Lower leg skin (tissue), 4 donors: ENCODE results near the gene ADCY10. TPM values are rescaled to one million over a fixed set of nuclear protein-coding genes. Genes with fewer than 3 reads are reported as not detected.
"Not testable (repeated sequence)": the region's sequence is repeated elsewhere in the genome, so short reads cannot be mapped to it uniquely, and the experiment has no call there.

Experiments
- DNase-seq, 2 donors: peaks; one replicate each; pipeline ENCODE4 v3.0.0-alpha.2; 2019; ENCODE audit warnings: low spot score in 2 of 2
- H3K4me3 ChIP-seq: fragments of 200-600 bp; sonication (generic); 2 replicates; pipeline ENCODE4 v1.5.1; 2017; ENCODE audit warnings: mild to moderate bottlenecking, low read depth; ENCODE audit not compliant: poor library complexity, severe bottlenecking
- CTCF ChIP-seq, 3 donors: fragments of 450-650 bp; IDR thresholded peaks; one replicate each; pipeline ENCODE4 v1.5.1; 2016; ENCODE audit warnings: antibody characterized with exemption in 3 of 3, mild to moderate bottlenecking in 3 of 3, moderate library complexity in 2 of 3
- POLR2A ChIP-seq, 2 donors: fragments of 450-650 bp; IDR thresholded peaks; one replicate each; pipeline ENCODE4 v1.6.1; 2016 to 2017; ENCODE audit warnings: antibody characterized with exemption in 2 of 2, mild to moderate bottlenecking in 1 of 2, moderate library complexity in 1 of 2
- WGBS, 2 donors: methylation state at CpG; one replicate each; pipeline ENCODE4 v1.1.5; 2018; 5-methylcytosine and 5-hydroxymethylcytosine counted together
- intact Hi-C: fragments of 100-400 bp; cut with DNase I; formaldehyde crosslinking; loops from one replicate; pipeline ENCODE4 v1.15.0; 2023; ENCODE audit warnings: low total_unique reads
- total RNA-seq, 4 donors: library from RNA; depleted of rRNA; stranded (reverse); fragments of >200 nt; gene quantifications; one replicate each; pipeline ENCODE4 v1.1.0, GENCODE V29; 2016

Gene ADCY10
- total RNA-seq, 4 donors from 2014 or later, result 0.07 to 0.10 TPM; not detected in 2

GRCh38 chr1:167841530-167841929 is 72.4 kb downstream of the ADCY10 start:
- no peak for DNase-seq
- TF ChIP-seq CTCF (IDR thresholded peaks at IDR 0.05) (no peak), POLR2A (IDR thresholded peaks at IDR 0.05) (no peak)
- 91 to 94% methylated on average over 3 of the region's 3 CpGs for WGBS, 2 donors
- intact Hi-C loops, result no loop called here
- no peak overlapping the region for H3K4me3 ChIP-seq

- H3K4me3 ChIP-seq, result no peak overlapping the region
- no peak for DNase-seq
- no peak for TF ChIP-seq CTCF (IDR thresholded peaks at IDR 0.05)
- no peak for TF ChIP-seq POLR2A (IDR thresholded peaks at IDR 0.05)
- 72 to 83% methylated on average over 2 of the region's 2 CpGs for WGBS, 2 donors
- intact Hi-C loops, result no loop called here
Measured at GRCh38 chr1:167839009-167839408, 74.9 kb downstream of the ADCY10 start.

- TF ChIP-seq CTCF (IDR thresholded peaks at IDR 0.05) (no peak), POLR2A (IDR thresholded peaks at IDR 0.05) (no peak)
- intact Hi-C loops, result no loop called here
- 48 to 83% methylated on average over 2 of the region's 2 CpGs for WGBS, 2 donors
- DNase-seq, result no peak
- H3K4me3 ChIP-seq, result no peak overlapping the region
Measured at GRCh38 chr1:167837326-167837725, 76.6 kb downstream of the ADCY10 start.

GRCh38 chr1:167836197-167836596 is 77.7 kb downstream of the ADCY10 start:
- no peak for DNase-seq
- intact Hi-C loops, result no loop called here
- 64 to 87% methylated on average over 4 of the region's 4 CpGs for WGBS, 2 donors
- H3K4me3 ChIP-seq, result no peak overlapping the region
- TF ChIP-seq POLR2A (IDR thresholded peaks at IDR 0.05) (no peak), CTCF (IDR thresholded peaks at IDR 0.05) (no peak)

- DNase-seq, result no peak
- intact Hi-C loops, result no loop called here
- no peak for TF ChIP-seq POLR2A (IDR thresholded peaks at IDR 0.05)
- H3K4me3 ChIP-seq, result no peak overlapping the region
Measured at GRCh38 chr1:167833904-167834303, 80.0 kb downstream of the ADCY10 start.

GRCh38 chr1:167832693-167833092 is 81.2 kb downstream of the ADCY10 start:
- WGBS, 2 donors, result 89 to 95% methylated on average over 5 of the region's 5 CpGs
- intact Hi-C loops, result no loop called here
- DNase-seq, result no peak
- H3K4me3 ChIP-seq, result no peak overlapping the region
- no peak for TF ChIP-seq CTCF (IDR thresholded peaks at IDR 0.05)
- TF ChIP-seq POLR2A (IDR thresholded peaks at IDR 0.05), result no peak

- 78 to 82% methylated on average over 5 of the region's 5 CpGs for whole genome bisulfite sequencing, 2 donors
- H3K4me3 ChIP-seq, DNase-seq, intact Hi-C loops: not testable (repeated sequence)
Measured at GRCh38 chr1:167830668-167831067, 83.3 kb downstream of the ADCY10 start.
